ENCODE results near the gene PHF12. TPM values are rescaled to one million over a fixed set of nuclear protein-coding genes. Genes with fewer than 3 reads are reported as not detected.

PHF12 gene
- polyA plus RNA-seq, 2 of the 4 experiments (the other 2 are of a cell fraction), result 25.3 to 29.9 TPM

GRCh38 chr17:28961391-28961790 is 10.1 kb upstream of the PHF12 start:
- ChIA-PET CTCF (interaction anchor here (1.1 to 15.4 kb wide), 7 partner anchors 9 to 234 kb away, joined by 3 to 1025 read pairs (median 4); partner anchors contain the start of genes PHF12 and TLCD1), POLR2A (no interaction called here)

GRCh38 chr17:28960256-28961061 is 9.1 kb upstream of the PHF12 start:
- H3K27ac ChIP-seq, result no peak overlapping the region
- no peak overlapping the region for H3K4me2 ChIP-seq
- no peak for ATAC-seq
- H3K4me1 ChIP-seq, result 0 out of 3 replicates have a peak, but pooled peaks cover 6% of the 10 kb centered on the region
- ChIA-PET POLR2A (no interaction called here), CTCF (interaction anchor here (0.9 to 15.4 kb wide), 6 partner anchors 8 to 233 kb away, joined by 3 to 1025 read pairs (median 26); partner anchors contain the start of genes PHF12 and TLCD1)
- FAIRE-seq, result no peak
- no peak for DNase-seq (ENCODE audit: low read depth in 1 of 2, low spot score in 1 of 2)
- 87% methylated on average over 15 of the region's 18 CpGs for WGBS (ENCODE audit: missing lambda C conversion rate)
- no peak overlapping the region for H3K4me3 ChIP-seq
- no peaks in the 10 kb centered on the region for H3K9me3 ChIP-seq
- no peak for TF ChIP-seq HEYL (CRISPR knock-in tag; IDR thresholded peaks at IDR 0.05)
- no peak for TF ChIP-seq RNF2 (IDR thresholded peaks at IDR 0.05; ENCODE audit: borderline replicate concordance, low read depth)
- TF ChIP-seq MAX (IDR thresholded peaks at IDR 0.05), result no peak
- no peak for TF ChIP-seq MAZ (IDR thresholded peaks at IDR 0.05; ENCODE audit: borderline replicate concordance, low read depth, low read length)
- TF ChIP-seq, protein P1, sequence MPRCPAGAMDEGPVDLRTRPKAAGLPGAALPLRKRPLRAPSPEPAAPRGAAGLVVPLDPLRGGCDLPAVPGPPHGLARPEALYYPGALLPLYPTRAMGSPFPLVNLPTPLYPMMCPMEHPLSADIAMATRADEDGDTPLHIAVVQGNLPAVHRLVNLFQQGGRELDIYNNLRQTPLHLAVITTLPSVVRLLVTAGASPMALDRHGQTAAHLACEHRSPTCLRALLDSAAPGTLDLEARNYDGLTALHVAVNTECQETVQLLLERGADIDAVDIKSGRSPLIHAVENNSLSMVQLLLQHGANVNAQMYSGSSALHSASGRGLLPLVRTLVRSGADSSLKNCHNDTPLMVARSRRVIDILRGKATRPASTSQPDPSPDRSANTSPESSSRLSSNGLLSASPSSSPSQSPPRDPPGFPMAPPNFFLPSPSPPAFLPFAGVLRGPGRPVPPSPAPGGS (IDR thresholded peaks at IDR 0.05), result no peak
- TF ChIP-seq CBX8 (IDR thresholded peaks at IDR 0.05), result no peak
- no peak for TF ChIP-seq PHF8 (IDR thresholded peaks at IDR 0.05; ENCODE audit: borderline replicate concordance, low read depth)
- no peak for TF ChIP-seq EHMT2 (IDR thresholded peaks at IDR 0.05; ENCODE audit: low read depth)
- TF ChIP-seq CHD2 (IDR thresholded peaks at IDR 0.05; ENCODE audit: low read length, partially characterized antibody), result no peak
- TF ChIP-seq, protein P2, sequence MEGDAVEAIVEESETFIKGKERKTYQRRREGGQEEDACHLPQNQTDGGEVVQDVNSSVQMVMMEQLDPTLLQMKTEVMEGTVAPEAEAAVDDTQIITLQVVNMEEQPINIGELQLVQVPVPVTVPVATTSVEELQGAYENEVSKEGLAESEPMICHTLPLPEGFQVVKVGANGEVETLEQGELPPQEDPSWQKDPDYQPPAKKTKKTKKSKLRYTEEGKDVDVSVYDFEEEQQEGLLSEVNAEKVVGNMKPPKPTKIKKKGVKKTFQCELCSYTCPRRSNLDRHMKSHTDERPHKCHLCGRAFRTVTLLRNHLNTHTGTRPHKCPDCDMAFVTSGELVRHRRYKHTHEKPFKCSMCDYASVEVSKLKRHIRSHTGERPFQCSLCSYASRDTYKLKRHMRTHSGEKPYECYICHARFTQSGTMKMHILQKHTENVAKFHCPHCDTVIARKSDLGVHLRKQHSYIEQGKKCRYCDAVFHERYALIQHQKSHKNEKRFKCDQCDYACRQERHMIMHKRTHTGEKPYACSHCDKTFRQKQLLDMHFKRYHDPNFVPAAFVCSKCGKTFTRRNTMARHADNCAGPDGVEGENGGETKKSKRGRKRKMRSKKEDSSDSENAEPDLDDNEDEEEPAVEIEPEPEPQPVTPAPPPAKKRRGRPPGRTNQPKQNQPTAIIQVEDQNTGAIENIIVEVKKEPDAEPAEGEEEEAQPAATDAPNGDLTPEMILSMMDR (IDR thresholded peaks at IDR 0.05), result no peak
- TF ChIP-seq NFE2L2 (conservative IDR thresholded peaks at IDR 0.05; ENCODE audit: low read length), result no peak
- TF ChIP-seq MYC (IDR thresholded peaks at IDR 0.05; ENCODE audit: borderline replicate concordance, low read length), result no peak
- no peak for TF ChIP-seq ESRRA (IDR thresholded peaks at IDR 0.05; ENCODE audit: borderline replicate concordance, low read length)
- TF ChIP-seq, protein P3, sequence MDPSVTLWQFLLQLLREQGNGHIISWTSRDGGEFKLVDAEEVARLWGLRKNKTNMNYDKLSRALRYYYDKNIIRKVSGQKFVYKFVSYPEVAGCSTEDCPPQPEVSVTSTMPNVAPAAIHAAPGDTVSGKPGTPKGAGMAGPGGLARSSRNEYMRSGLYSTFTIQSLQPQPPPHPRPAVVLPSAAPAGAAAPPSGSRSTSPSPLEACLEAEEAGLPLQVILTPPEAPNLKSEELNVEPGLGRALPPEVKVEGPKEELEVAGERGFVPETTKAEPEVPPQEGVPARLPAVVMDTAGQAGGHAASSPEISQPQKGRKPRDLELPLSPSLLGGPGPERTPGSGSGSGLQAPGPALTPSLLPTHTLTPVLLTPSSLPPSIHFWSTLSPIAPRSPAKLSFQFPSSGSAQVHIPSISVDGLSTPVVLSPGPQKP (IDR thresholded peaks at IDR 0.05; ENCODE audit: low read depth, low read length), result no peak
- TF ChIP-seq ZSCAN20 (CRISPR knock-in tag; IDR thresholded peaks at IDR 0.05), result no peak
- TF ChIP-seq KDM1A (IDR thresholded peaks at IDR 0.05; ENCODE audit: low read depth), result no peak
- TF ChIP-seq RFX5 (IDR thresholded peaks at IDR 0.05), result no peak

More at GRCh38 chr17:28961391-28961790, 10.1 kb upstream of the PHF12 start:
- no peak overlapping the region for H3K4me3 ChIP-seq
- DNase-seq (ENCODE audit: low read depth in 1 of 2, low spot score in 1 of 2), result no peak
- no peak for FAIRE-seq
- H3K9me3 ChIP-seq, result no peaks in the 10 kb centered on the region
- no peak overlapping the region for H3K27ac ChIP-seq
- TF ChIP-seq, protein P1 (IDR thresholded peaks at IDR 0.05), result no peak
- TF ChIP-seq TFCP2L1 (CRISPR knock-in tag; IDR thresholded peaks at IDR 0.05), result no peak
- no peak for TF ChIP-seq MAX (IDR thresholded peaks at IDR 0.05)
- no peak for TF ChIP-seq MAZ (IDR thresholded peaks at IDR 0.05; ENCODE audit: borderline replicate concordance, low read depth, low read length)
- TF ChIP-seq HDAC2 (IDR thresholded peaks at IDR 0.05), result no peak
- TF ChIP-seq GATA3 (IDR thresholded peaks at IDR 0.05; ENCODE audit: borderline replicate concordance), result no peak
- TF ChIP-seq RCOR1 (IDR thresholded peaks at IDR 0.05; ENCODE audit: low read depth, low read length), result no peak
- TF ChIP-seq CBX2 (IDR thresholded peaks at IDR 0.05; ENCODE audit: borderline replicate concordance, low read depth), result no peak
- no peak for TF ChIP-seq USF2 (IDR thresholded peaks at IDR 0.05)
- TF ChIP-seq, protein P3 (IDR thresholded peaks at IDR 0.05; ENCODE audit: low read depth, low read length), result no peak
- no peak for TF ChIP-seq RNF2 (IDR thresholded peaks at IDR 0.05; ENCODE audit: borderline replicate concordance, low read depth)
- no peak for TF ChIP-seq MYC (IDR thresholded peaks at IDR 0.05; ENCODE audit: borderline replicate concordance, low read length)
- TF ChIP-seq BHLHE40 (IDR thresholded peaks at IDR 0.05; ENCODE audit: low read depth, low read length), result no peak
- TF ChIP-seq ZFP36 (IDR thresholded peaks at IDR 0.05; ENCODE audit: borderline replicate concordance, partially characterized antibody), result no peak
- no peak for TF ChIP-seq KDM1A (IDR thresholded peaks at IDR 0.05; ENCODE audit: low read depth)
- WGBS (ENCODE audit: missing lambda C conversion rate), result 78% methylated on average over 7 of the region's 7 CpGs
- no peak overlapping the region for H3K4me2 ChIP-seq
- no peak for ATAC-seq
- 0 out of 3 replicates have a peak, but pooled peaks cover 6% of the 10 kb centered on the region for H3K4me1 ChIP-seq

Measured in A549 (cell line).